GM12872 (cell line): ENCODE results near the gene NLRP4.
A peak's percentile ranks its signal among the peaks of the same experiment; 100 is the strongest.

Experiments used
- CTCF ChIP-seq: IDR thresholded peaks from 3 replicates; pipeline ENCODE4 v1.5.1; 2011; ENCODE audit warnings: low read depth, mild to moderate bottlenecking, low read length, moderate library complexity; ENCODE audit not compliant: insufficient read depth

NLRP4 gene, protein sequence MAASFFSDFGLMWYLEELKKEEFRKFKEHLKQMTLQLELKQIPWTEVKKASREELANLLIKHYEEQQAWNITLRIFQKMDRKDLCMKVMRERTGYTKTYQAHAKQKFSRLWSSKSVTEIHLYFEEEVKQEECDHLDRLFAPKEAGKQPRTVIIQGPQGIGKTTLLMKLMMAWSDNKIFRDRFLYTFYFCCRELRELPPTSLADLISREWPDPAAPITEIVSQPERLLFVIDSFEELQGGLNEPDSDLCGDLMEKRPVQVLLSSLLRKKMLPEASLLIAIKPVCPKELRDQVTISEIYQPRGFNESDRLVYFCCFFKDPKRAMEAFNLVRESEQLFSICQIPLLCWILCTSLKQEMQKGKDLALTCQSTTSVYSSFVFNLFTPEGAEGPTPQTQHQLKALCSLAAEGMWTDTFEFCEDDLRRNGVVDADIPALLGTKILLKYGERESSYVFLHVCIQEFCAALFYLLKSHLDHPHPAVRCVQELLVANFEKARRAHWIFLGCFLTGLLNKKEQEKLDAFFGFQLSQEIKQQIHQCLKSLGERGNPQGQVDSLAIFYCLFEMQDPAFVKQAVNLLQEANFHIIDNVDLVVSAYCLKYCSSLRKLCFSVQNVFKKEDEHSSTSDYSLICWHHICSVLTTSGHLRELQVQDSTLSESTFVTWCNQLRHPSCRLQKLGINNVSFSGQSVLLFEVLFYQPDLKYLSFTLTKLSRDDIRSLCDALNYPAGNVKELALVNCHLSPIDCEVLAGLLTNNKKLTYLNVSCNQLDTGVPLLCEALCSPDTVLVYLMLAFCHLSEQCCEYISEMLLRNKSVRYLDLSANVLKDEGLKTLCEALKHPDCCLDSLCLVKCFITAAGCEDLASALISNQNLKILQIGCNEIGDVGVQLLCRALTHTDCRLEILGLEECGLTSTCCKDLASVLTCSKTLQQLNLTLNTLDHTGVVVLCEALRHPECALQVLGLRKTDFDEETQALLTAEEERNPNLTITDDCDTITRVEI

GRCh38 chr19:55836340-55836739 is at the start of gene NLRP4:
Gene NLRP4, plus strand, starts transcription at chr19:55836540. Its CDS starts 15,541 bp downstream, at chr19:55852081.
- TF ChIP-seq CTCF, result no peak

- no peak for TF ChIP-seq CTCF
Observed at GRCh38 chr19:55795021-55795420, 41.3 kb upstream of the NLRP4 start.

- TF ChIP-seq CTCF, result no peak
Observed at GRCh38 chr19:55801416-55801815, 34.9 kb upstream of the NLRP4 start.

DNA sequence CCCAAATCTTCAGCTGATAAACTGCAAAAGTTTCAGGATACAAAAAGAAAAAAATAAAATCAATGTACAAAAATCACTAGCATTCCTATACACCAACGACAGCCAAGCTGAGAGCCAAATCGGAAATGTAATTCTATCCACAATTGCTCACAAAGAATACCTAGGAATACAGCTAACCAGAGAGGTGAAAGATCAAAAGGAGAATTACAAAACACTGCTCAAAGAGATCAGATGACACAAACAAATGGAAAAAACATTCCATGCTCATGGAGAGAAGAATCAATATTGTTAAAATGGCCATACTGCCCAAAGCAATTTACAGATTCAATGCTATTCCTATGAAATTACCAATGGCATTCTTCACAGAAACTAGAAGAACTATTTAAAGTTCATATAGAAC is 34.1 kb upstream of the NLRP4 start:
- no peak for TF ChIP-seq CTCF

GRCh38 chr19:55809381-55810058 is 26.8 kb upstream of the NLRP4 start:
- TF ChIP-seq CTCF, result peak; percentile 55; the same call in 2 of the 3 replicates

GRCh38 chr19:55811340-55811739 is 25.0 kb upstream of the NLRP4 start:
- TF ChIP-seq CTCF, result no peak

DNA sequence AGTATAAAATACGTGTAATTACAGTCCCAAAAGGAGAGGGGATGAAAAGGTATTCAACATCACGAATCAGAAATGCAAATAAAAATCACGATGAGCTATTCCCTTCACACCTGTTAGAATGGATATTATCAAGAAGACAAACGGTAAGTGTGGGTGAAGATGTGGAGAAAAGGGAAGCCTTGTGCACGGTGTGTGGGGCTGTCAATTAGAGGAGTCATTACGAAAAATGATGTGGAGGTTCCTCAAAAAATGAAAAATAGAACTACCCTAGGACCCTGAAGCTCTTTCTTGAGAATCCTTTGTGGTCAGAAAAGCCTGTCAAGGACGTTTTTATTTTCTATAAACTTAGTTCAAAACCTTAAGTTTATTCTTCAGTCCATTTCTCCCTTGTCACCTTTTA is 23.9 kb upstream of the NLRP4 start:
- no peak for TF ChIP-seq CTCF
